K562 (cell line): ENCODE measurements around the gene BMPER. TPM values are rescaled to one million over a fixed set of nuclear protein-coding genes. Genes with fewer than 3 reads are reported as not detected.

Source experiments
- ATAC-seq: fragments of 200-7000 bp; cut with Tn5 transposase; 3 replicates; pipeline ENCODE4 v1.9.1; 2020; ENCODE audit warnings: moderate library complexity
- BruUV-seq: library from RNA; stranded (reverse); fragments of 400-500 nt; replicated peaks from 2 replicates; lab custom pipeline; 2021; lab: Mats Ljungman, UMichigan
- CTCF ChIA-PET: fragments of 300-600 bp; formaldehyde crosslinking; extraction: SDS; loops from one replicate; lab custom pipeline; 2021; ENCODE audit warnings: low intra/inter-chr PET ratio; lab: Yijun Ruan, JAX
- POLR2A ChIA-PET: fragments of 300-600, 350-650 bp; sonication (Branson Sonifier 250); formaldehyde crosslinking; extraction: SDS; loops from one replicate; lab custom pipeline; 2021; ENCODE audit warnings: antibody characterized with exemption, inconsistent platforms; lab: Yijun Ruan, JAX
- DNase-seq, 4 experiments: peaks; one replicate each; pipeline versions ENCODE4 v3.0.0 to v3.0.0-alpha.2; 2011 to 2018; ENCODE audit warnings: low spot score in 3 of 4, mixed read lengths in 3 of 4; ENCODE audit errors: extremely low read depth in 1 of 4
- FAIRE-seq: peaks from 2 replicates; lab custom pipeline; 2011; peaks lifted over from hg19 to GRCh38; lab: Jason Lieb, UNC
- H2AFZ ChIP-seq: 2 replicates; pipeline ENCODE4 v1.6.0; 2011; ENCODE audit warnings: low read depth, low read length, control low read depth, inconsistent platforms
- H3K27ac ChIP-seq: fragments of 200-600 bp; 3 replicates; pipeline ENCODE4 v1.8.0; 2011; ENCODE audit warnings: low read depth, mild to moderate bottlenecking, control low read depth, inconsistent platforms, low read length, moderate library complexity, mixed read lengths; ENCODE audit errors: extremely low read depth
- H3K27me3 ChIP-seq, 2 experiments: fragments of 300-600 bp in 1 of 2; 2 replicates in 1 of 2; 3 replicates in 1 of 2; pipeline versions ENCODE4 v1.6.0 to v1.8.0; 2011; ENCODE audit warnings: inconsistent platforms in 2 of 2, low read length in 2 of 2, mild to moderate bottlenecking in 1 of 2, mixed read lengths in 1 of 2, moderate library complexity in 1 of 2; ENCODE audit not compliant: control insufficient read depth in 2 of 2, insufficient read depth in 2 of 2
- H3K36me3 ChIP-seq: fragments of 300-600 bp; 3 replicates; pipeline ENCODE4 v1.8.0; 2011; ENCODE audit warnings: mild to moderate bottlenecking, low read length, inconsistent platforms; ENCODE audit not compliant: control insufficient read depth, insufficient read depth
- H3K4me1 ChIP-seq, 2 experiments: fragments of 200-600 bp in 1 of 2; replicated peaks in 1 of 2; 2 replicates in 1 of 2; 3 replicates in 1 of 2; pipeline versions ENCODE4 v1.5.1 to v1.8.0; 2011; ENCODE audit warnings: inconsistent platforms in 2 of 2, low read length in 2 of 2, mild to moderate bottlenecking in 1 of 2, mixed read lengths in 1 of 2, moderate library complexity in 1 of 2; ENCODE audit not compliant: control insufficient read depth in 2 of 2, insufficient read depth in 2 of 2
- H3K4me2 ChIP-seq: 2 replicates; pipeline ENCODE4 v1.6.1; 2011; ENCODE audit warnings: low read length, control low read depth, inconsistent platforms, mixed read lengths; ENCODE audit not compliant: insufficient read depth
- H3K4me3 ChIP-seq: fragments of 200-600 bp; sonication (generic), shearing (Covaris generic); 2 replicates; pipeline ENCODE4 v1.5.1; 2016; ENCODE audit warnings: control low read depth, inconsistent platforms
- H3K79me2 ChIP-seq: fragments of 200-600 bp; 3 replicates; pipeline ENCODE4 v1.8.0; 2011; ENCODE audit warnings: low read length, inconsistent platforms; ENCODE audit not compliant: control insufficient read depth, insufficient read depth
- H3K9ac ChIP-seq, 2 experiments: 2 replicates each; pipeline versions ENCODE4 v1.6.0 to v1.6.1; 2011; ENCODE audit warnings: low read depth in 2 of 2, low read length in 2 of 2, control low read depth in 1 of 2, inconsistent platforms in 1 of 2, mild to moderate bottlenecking in 1 of 2, mixed read lengths in 1 of 2; ENCODE audit not compliant: insufficient read depth in 1 of 2
- H3K9me1 ChIP-seq: one replicate; pipeline ENCODE4 v1.6.0; 2011; ENCODE audit warnings: inconsistent platforms, mild to moderate bottlenecking, low read length, moderate library complexity; ENCODE audit not compliant: control insufficient read depth, insufficient read depth
- H3K9me3 ChIP-seq: replicated peaks from 2 replicates; pipeline ENCODE4 v1.5.1; 2011; ENCODE audit warnings: low read depth, low read length, inconsistent platforms; ENCODE audit not compliant: control insufficient read depth, insufficient read depth
- H4K20me1 ChIP-seq: replicated peaks from 2 replicates; pipeline ENCODE4 v1.6.1; 2011; ENCODE audit warnings: low read length, inconsistent platforms, mixed read lengths; ENCODE audit not compliant: control insufficient read depth, insufficient read depth
- CHCHD3 ChIP-seq: fragments of 250-450 bp; sonication (Bioruptor Pico); IDR thresholded peaks from 2 replicates; pipeline ENCODE4 v2.1.2; 2022; ENCODE audit warnings: mild to moderate bottlenecking
- POLR3A ChIP-seq: IDR thresholded peaks from 2 replicates; pipeline ENCODE4 v1.6.1; 2011; ENCODE audit warnings: borderline replicate concordance, mild to moderate bottlenecking, moderate library complexity; ENCODE audit not compliant: insufficient read length, insufficient read depth; ENCODE audit errors: extremely low read depth
- ZBTB40 ChIP-seq, 2 experiments: fragments of 450-650 bp in 1 of 2; sonication (generic) in 1 of 2; formaldehyde crosslinking in 1 of 2; IDR thresholded peaks; 2 replicates each; pipeline versions ENCODE4 v1.7.1 to v1.9.0; 2016 to 2022; ENCODE audit warnings: inconsistent platforms in 1 of 2, mild to moderate bottlenecking in 1 of 2, missing genetic modification reagents in 1 of 2
- ZNF324 ChIP-seq: fragments of 250-450 bp; sonication (Bioruptor Pico); IDR thresholded peaks from 2 replicates; pipeline ENCODE4 v1.4.0; 2020; ENCODE audit warnings: mild to moderate bottlenecking
- WGBS: fragments of 100-300 bp; shearing (Covaris generic); methylation state at CpG from one replicate; pipeline ENCODE4 v1.1.6; 2016; ENCODE audit warnings: low coverage, mixed read lengths; ENCODE audit not compliant: insufficient coverage; ENCODE audit errors: missing lambda C conversion rate; 5-methylcytosine and 5-hydroxymethylcytosine counted together
- in situ Hi-C: fragments of 300-500 bp; cut with MboI; formaldehyde crosslinking; loops from 4 replicates; pipeline ENCODE4 v1.15.0; 2018; ENCODE audit warnings: inconsistent platforms, mixed read lengths
- intact Hi-C: fragments of 100-400 bp; cut with micrococcal nuclease; formaldehyde crosslinking; loops from 2 replicates; pipeline ENCODE4 v1.14.2; 2022
- polyA plus RNA-seq, 8 experiments: library from polyadenylated mRNA; depleted of rRNA in 4 of 8; stranded (reverse) in 5 of 8; unstranded in 3 of 8; fragments of >200 nt; fragmentation: Nextera tagmentation in 2 of 8; fragmentation: Illumina TruSeq in 1 of 8; extraction: Ambion mirVana in 2 of 8; extraction: Trizol in 1 of 8; gene quantifications; 2 replicates each; pipeline versions ENCODE4 v1.2.1 to v1.2.3, GENCODE V29; 2011 to 2014; ENCODE audit warnings: inconsistent platforms in 1 of 8, missing spikeins in 1 of 8
- total RNA-seq, 7 experiments: library from RNA; depleted of rRNA in 6 of 7; stranded (reverse); fragments of >200 nt in 6 of 7; fragmentation: Illumina TruSeq in 2 of 7; extraction: Trizol in 2 of 7; gene quantifications; 2 replicates each; pipeline versions ENCODE4 v1.2.1 to v1.2.3, GENCODE V29; 2011 to 2021; ENCODE audit warnings: low replicate concordance in 1 of 7

BMPER gene
- total and polyA plus RNA-seq, 9 of the 15 experiments (the other 6 are each of a cell fraction or from before 2014, with no cell fraction given) = not detected

- H3K9me3 ChIP-seq = no peaks in the 10 kb centered on the region; the same call in 1 of the 2 replicates
- H2AFZ ChIP-seq = no peak overlapping the region
- WGBS = 0% methylated on average over 1 of the region's 1 CpG
- no TSS peak for BruUV-seq
- no peaks in the 10 kb centered on the region for H3K4me1 ChIP-seq
- CTCF ChIA-PET = no interaction called here
- no peak overlapping the region for H3K9ac ChIP-seq
- no peak overlapping the region for H3K4me3 ChIP-seq
- FAIRE-seq (no peak), ATAC-seq (no peak), DNase-seq (no peak)
- no peaks in the 10 kb centered on the region for H3K79me2 ChIP-seq
- H3K27ac ChIP-seq = no peak overlapping the region
- no peak overlapping the region for H3K4me2 ChIP-seq
- intact Hi-C loops = no loop called here
- no peaks in the 10 kb centered on the region for H4K20me1 ChIP-seq
- in situ Hi-C loops = no loop called here
- no peaks in the 10 kb centered on the region for H3K9me1 ChIP-seq
- POLR2A ChIA-PET = no interaction called here
- H3K27me3 ChIP-seq = no peaks in the 10 kb centered on the region
- TF ChIP-seq POLR3A = no peak
- TF ChIP-seq CHCHD3 (CRISPR knock-in tag) = no peak
- peak; percentile 78 for TF ChIP-seq ZNF324
- TF ChIP-seq ZBTB40 (IDR thresholded peaks at IDR 0.05) = no peak
- TF ChIP-seq ZBTB40 (CRISPR knock-in tag; IDR thresholded peaks at IDR 0.05) = no peak
- no peaks in the 10 kb centered on the region for H3K36me3 ChIP-seq
Measured at GRCh38 chr7:34124765-34125164, 219.4 kb downstream of the BMPER start.
